Airway epithelial cell (primary cell): ENCODE measurements around the gene CRABP1. TPM values are rescaled to one million over a fixed set of nuclear protein-coding genes. Genes with fewer than 3 reads are reported as not detected.

ENCODE experiments used
- total RNA-seq: library from RNA; depleted of rRNA; stranded (reverse); fragments of >200 nt; gene quantifications from 2 replicates; pipeline ENCODE4 v1.2.3, GENCODE V29; 2015

The CRABP1 gene
- not detected in 2 replicates for total RNA-seq

DNA sequence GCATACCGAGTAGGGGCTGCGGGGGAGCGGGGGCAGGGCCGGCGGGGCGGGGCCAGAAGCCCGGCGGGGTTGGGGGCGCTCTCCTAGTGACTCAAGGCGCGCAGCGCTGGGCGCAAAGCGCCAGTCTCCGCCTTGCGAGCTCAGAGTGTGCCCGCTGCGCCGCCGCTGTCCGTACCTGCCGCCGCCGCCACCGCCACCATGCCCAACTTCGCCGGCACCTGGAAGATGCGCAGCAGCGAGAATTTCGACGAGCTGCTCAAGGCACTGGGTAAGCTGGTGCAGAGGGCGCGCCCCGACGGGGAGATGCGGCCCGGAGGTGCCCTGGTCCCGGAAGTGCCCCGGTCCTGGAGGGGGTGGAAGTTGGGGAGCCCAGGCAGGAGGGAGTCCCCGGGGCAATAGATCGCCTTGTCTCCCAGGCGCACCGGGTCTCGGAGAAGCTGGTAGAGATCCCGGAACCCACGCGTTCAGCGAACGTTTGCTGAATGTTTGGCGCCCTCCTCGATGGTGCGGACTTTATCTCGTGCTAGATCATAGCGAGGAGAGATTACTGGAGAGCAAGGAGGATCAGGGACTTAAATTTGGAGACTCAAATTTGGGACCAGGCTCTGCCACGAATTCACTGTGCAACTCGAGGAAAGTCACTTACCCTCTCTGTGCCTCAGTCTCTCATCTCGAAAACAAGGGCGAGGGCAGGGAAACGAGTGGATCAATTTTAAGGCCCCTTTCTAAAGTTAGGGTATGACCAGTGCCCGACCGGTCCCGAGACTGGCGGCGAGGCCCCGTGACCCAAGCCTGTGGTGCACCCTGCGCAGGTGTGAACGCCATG, at the start of gene CRABP1:
CRABP1 (plus strand) TSS at position 123 of the 826 bp plus-strand sequence; CDS start at position 199, 76 bp downstream.

DNA sequence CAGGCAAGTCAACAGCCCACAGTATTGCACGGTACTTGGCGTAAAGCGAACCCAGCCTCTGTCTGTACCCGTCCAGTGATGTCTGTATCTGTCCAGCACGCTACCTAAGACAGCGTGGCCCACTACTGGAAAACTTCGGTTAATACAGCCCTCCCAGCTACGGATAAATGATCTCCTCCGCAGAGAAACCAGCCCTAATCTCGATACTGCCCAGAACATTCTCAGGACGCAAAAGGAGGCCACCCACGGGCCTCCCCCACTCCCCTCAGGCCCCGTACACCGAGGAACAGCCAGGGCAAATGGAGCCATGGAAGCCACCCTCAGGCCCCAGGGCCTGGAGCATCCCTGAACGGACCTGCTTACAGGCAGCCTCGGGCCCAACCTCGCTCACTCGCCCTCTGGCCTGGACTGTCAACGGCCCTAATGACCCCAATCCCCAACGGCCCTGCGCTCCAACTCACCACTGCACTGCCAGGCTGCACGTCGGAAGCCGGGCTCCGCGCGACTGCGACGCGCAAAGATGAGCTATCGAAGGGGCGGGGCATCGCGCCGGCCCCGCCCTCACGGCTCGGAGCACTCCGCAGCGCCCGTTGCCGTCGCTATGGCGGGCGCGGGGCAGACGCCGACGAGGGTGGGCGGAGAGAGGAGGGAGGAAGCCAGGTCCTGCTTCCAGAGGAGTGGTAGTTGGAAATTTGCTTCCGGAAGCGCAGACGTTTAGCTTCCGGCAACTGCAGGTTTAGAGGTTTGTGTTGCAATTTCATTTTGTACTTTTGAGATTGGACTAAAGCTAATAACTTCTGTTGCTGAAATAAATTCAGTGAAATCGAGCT, 40.8 kb upstream of the CRABP1 start, which contains the start of gene SKIC8:
SKIC8 (minus strand) TSS at position 509 of the 830 bp plus-strand sequence. CDS start 3,923 bp downstream, outside the sequence.

Other genes starting within 250 kb of the CRABP1 start
- not detected in 2 replicates for gene SH2D7, start 247.8 kb upstream of the CRABP1 start, total RNA-seq
- 4.5 and 9.4 TPM in 2 replicates for gene CIB2, start 208.9 kb upstream of the CRABP1 start, total RNA-seq
- 43.4 and 54.6 TPM in 2 replicates for gene IDH3A, start 191.0 kb upstream of the CRABP1 start, total RNA-seq
- gene ACSBG1, start 105.8 kb upstream of the CRABP1 start, total RNA-seq: not detected in 2 replicates
- gene DNAJA4, start 75.8 kb upstream of the CRABP1 start, total RNA-seq: 5.6 and 6.1 TPM in 2 replicates
- gene SKIC8, start 40.7 kb upstream of the CRABP1 start, total RNA-seq: 76.2 and 80.5 TPM in 2 replicates
- gene IREB2, start 97.9 kb downstream of the CRABP1 start, total RNA-seq: 13.7 and 15.9 TPM in 2 replicates
- 1.8 and 4.5 TPM in 2 replicates for gene HYKK, start 167.2 kb downstream of the CRABP1 start, total RNA-seq
- 291 and 297 TPM in 2 replicates for gene PSMA4, start 200.1 kb downstream of the CRABP1 start, total RNA-seq
- 2.5 and 6.4 TPM in 2 replicates for gene CHRNA5, start 225.2 kb downstream of the CRABP1 start, total RNA-seq